Measurements from ENCODE around the gene KIAA0753. TPM values are rescaled to one million over a fixed set of nuclear protein-coding genes. Genes with fewer than 3 reads are reported as not detected.

Gene KIAA0753
- total and polyA plus RNA-seq, 2 of the 13 experiments (the other 11 are each of a cell fraction or from before 2014, with no cell fraction given): 5.2 to 9.1 TPM

DNA sequence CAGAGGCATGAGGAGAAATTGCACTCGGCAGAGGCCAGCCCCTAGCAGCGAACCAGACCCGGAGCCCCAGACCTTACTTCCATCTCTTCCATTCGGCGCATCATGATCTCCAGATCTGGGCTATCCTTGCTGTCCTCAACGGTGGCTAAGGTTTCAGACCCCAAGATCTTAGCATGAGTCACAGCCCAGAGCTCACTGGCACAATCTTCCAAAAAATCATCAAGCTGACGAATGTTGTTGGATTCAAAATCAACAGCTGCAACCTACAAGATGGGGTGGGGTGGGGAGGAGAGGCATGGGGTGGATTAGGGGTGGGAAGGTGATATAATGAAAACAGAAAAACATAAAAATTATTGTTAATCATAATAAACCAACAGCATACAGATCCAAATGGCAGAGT, 44.4 kb downstream of the KIAA0753 start:
- no peaks in the 10 kb centered on the region for H3K27me3 ChIP-seq (ENCODE audit: control insufficient read depth in 1 of 2, insufficient read depth in 2 of 2, low read length in 2 of 2)
- H3K9ac ChIP-seq (ENCODE audit: insufficient read depth, low read depth, low read length): no peak overlapping the region
- intact Hi-C loops (cut with micrococcal nuclease; ENCODE audit: unreplicated experiment): no loop called here
- TF ChIP-seq TBX3 (IDR thresholded peaks at IDR 0.05; ENCODE audit: borderline replicate concordance): no peak
- TF ChIP-seq RCOR2 (CRISPR knock-in tag; IDR thresholded peaks at IDR 0.05): no peak
- TF ChIP-seq TSC22D2 (CRISPR knock-in tag; IDR thresholded peaks at IDR 0.05; ENCODE audit: borderline replicate concordance): no peak
- TF ChIP-seq ZNF30 (CRISPR knock-in tag; IDR thresholded peaks at IDR 0.05): no peak
- TF ChIP-seq, protein P1, sequence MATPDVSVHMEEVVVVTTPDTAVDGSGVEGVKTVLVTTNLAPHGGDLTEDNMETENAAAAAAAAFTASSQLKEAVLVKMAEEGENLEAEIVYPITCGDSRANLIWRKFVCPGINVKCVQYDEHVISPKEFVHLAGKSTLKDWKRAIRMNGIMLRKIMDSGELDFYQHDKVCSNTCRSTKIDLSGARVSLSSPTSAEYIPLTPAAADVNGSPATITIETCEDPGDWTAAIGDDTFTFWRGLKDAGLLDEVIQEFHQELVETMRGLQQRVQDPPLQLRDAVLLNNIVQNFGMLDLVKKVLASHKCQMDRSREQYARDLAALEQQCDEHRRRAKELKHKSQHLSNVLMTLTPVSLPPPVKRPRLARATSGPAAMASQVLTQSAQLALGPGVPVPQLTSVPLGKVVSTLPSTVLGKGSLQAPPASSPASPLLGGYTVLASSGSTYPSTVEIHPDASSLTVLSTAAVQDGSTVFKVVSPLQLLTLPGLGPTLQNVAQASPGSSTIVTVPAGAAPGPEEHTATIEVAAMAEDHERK (CRISPR knock-in tag; IDR thresholded peaks at IDR 0.05; ENCODE audit: low read depth): no peak
- no peak for TF ChIP-seq NBN (conservative IDR thresholded peaks at IDR 0.05)
- TF ChIP-seq ESRRA (CRISPR knock-in tag; IDR thresholded peaks at IDR 0.05; ENCODE audit: low read depth): no peak
- TF ChIP-seq HNRNPLL (IDR thresholded peaks at IDR 0.05; ENCODE audit: low read depth, low read length, poor library complexity, severe bottlenecking): no peak
- no peak for TF ChIP-seq LCORL (IDR thresholded peaks at IDR 0.05)
- TF ChIP-seq LCORL (CRISPR knock-in tag; IDR thresholded peaks at IDR 0.05): no peak
- no peak for TF ChIP-seq GABPB1 (CRISPR knock-in tag; IDR thresholded peaks at IDR 0.05)
- no peak for TF ChIP-seq ZNF331 (CRISPR knock-in tag; IDR thresholded peaks at IDR 0.05)
- TF ChIP-seq, protein P2, sequence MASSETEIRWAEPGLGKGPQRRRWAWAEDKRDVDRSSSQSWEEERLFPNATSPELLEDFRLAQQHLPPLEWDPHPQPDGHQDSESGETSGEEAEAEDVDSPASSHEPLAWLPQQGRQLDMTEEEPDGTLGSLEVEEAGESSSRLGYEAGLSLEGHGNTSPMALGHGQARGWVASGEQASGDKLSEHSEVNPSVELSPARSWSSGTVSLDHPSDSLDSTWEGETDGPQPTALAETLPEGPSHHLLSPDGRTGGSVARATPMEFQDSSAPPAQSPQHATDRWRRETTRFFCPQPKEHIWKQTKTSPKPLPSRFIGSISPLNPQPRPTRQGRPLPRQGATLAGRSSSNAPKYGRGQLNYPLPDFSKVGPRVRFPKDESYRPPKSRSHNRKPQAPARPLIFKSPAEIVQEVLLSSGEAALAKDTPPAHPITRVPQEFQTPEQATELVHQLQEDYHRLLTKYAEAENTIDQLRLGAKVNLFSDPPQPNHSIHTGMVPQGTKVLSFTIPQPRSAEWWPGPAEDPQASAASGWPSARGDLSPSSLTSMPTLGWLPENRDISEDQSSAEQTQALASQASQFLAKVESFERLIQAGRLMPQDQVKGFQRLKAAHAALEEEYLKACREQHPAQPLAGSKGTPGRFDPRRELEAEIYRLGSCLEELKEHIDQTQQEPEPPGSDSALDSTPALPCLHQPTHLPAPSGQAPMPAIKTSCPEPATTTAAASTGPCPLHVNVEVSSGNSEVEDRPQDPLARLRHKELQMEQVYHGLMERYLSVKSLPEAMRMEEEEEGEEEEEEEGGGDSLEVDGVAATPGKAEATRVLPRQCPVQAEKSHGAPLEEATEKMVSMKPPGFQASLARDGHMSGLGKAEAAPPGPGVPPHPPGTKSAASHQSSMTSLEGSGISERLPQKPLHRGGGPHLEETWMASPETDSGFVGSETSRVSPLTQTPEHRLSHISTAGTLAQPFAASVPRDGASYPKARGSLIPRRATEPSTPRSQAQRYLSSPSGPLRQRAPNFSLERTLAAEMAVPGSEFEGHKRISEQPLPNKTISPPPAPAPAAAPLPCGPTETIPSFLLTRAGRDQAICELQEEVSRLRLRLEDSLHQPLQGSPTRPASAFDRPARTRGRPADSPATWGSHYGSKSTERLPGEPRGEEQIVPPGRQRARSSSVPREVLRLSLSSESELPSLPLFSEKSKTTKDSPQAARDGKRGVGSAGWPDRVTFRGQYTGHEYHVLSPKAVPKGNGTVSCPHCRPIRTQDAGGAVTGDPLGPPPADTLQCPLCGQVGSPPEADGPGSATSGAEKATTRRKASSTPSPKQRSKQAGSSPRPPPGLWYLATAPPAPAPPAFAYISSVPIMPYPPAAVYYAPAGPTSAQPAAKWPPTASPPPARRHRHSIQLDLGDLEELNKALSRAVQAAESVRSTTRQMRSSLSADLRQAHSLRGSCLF (CRISPR knock-in tag; IDR thresholded peaks at IDR 0.05; ENCODE audit: borderline replicate concordance): no peak
- TF ChIP-seq ARNT (IDR thresholded peaks at IDR 0.05): no peak
- TF ChIP-seq ZIK1 (CRISPR knock-in tag; IDR thresholded peaks at IDR 0.05; ENCODE audit: borderline replicate concordance, low read depth): no peak
- TF ChIP-seq, protein P3, sequence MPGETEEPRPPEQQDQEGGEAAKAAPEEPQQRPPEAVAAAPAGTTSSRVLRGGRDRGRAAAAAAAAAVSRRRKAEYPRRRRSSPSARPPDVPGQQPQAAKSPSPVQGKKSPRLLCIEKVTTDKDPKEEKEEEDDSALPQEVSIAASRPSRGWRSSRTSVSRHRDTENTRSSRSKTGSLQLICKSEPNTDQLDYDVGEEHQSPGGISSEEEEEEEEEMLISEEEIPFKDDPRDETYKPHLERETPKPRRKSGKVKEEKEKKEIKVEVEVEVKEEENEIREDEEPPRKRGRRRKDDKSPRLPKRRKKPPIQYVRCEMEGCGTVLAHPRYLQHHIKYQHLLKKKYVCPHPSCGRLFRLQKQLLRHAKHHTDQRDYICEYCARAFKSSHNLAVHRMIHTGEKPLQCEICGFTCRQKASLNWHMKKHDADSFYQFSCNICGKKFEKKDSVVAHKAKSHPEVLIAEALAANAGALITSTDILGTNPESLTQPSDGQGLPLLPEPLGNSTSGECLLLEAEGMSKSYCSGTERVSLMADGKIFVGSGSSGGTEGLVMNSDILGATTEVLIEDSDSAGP (CRISPR knock-in tag; IDR thresholded peaks at IDR 0.05; ENCODE audit: borderline replicate concordance): no peak
- TF ChIP-seq, protein P4, sequence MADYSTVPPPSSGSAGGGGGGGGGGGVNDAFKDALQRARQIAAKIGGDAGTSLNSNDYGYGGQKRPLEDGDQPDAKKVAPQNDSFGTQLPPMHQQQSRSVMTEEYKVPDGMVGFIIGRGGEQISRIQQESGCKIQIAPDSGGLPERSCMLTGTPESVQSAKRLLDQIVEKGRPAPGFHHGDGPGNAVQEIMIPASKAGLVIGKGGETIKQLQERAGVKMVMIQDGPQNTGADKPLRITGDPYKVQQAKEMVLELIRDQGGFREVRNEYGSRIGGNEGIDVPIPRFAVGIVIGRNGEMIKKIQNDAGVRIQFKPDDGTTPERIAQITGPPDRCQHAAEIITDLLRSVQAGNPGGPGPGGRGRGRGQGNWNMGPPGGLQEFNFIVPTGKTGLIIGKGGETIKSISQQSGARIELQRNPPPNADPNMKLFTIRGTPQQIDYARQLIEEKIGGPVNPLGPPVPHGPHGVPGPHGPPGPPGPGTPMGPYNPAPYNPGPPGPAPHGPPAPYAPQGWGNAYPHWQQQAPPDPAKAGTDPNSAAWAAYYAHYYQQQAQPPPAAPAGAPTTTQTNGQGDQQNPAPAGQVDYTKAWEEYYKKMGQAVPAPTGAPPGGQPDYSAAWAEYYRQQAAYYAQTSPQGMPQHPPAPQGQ (CRISPR knock-in tag; IDR thresholded peaks at IDR 0.05; ENCODE audit: borderline replicate concordance): no peak
- H3K4me3 ChIP-seq (replicated peaks in 1 of 3; ENCODE audit: insufficient read depth in 1 of 3, low read depth in 2 of 3, low read length in 3 of 3): no peak overlapping the region
- no peaks in the 10 kb centered on the region for H3K9me3 ChIP-seq (ENCODE audit: low read length)
- H4K20me1 ChIP-seq (ENCODE audit: insufficient read depth, low read length): no peaks in the 10 kb centered on the region
- no peak overlapping the region for H3K27ac ChIP-seq (ENCODE audit: extremely low read length, insufficient read depth, low read length)
- no TSS peak for BruUV-seq (replicated peaks)
- WGBS (ENCODE audit: low lambda C conversion rate): 93% methylated on average over 7 of the region's 7 CpGs
- H3K4me1 ChIP-seq (ENCODE audit: insufficient read depth, low read length): peaks cover 21% of the 10 kb centered on the region
- POLR2A ChIA-PET: no interaction called here
- DNase-seq (ENCODE audit: low spot score) (no peak), ATAC-seq (no peak), FAIRE-seq (no peak)
- H3K36me3 ChIP-seq (replicated peaks in 1 of 2; ENCODE audit: control insufficient read depth in 1 of 2, insufficient read depth in 2 of 2, low read length in 2 of 2): peaks cover 14 to 41% of the 10 kb centered on the region in 2 experiments
- H3K79me2 ChIP-seq (ENCODE audit: insufficient read depth, low read length): no peaks in the 10 kb centered on the region
- in situ Hi-C loops (cut with HindIII; ENCODE audit: extremely low pct_ligation_motif_present, low pct_unique_long_range_greater_than_20kb): no loop called here
- H2AFZ ChIP-seq (ENCODE audit: low read length): no peak overlapping the region
- no peak overlapping the region for H3K4me2 ChIP-seq (ENCODE audit: low read depth, low read length)
- CTCF ChIA-PET (ENCODE audit: low intra/inter-chr PET ratio, low total read pairs): no interaction called here
